ENCODE data around the gene GANC. TPM values are rescaled to one million over a fixed set of nuclear protein-coding genes. Genes with fewer than 3 reads are reported as not detected.

Gene GANC
- total and polyA plus RNA-seq, 9 of the 15 experiments (the other 6 are each of a cell fraction or from before 2014, with no cell fraction given), result 10.9 to 19.0 (median 14.5) TPM

DNA sequence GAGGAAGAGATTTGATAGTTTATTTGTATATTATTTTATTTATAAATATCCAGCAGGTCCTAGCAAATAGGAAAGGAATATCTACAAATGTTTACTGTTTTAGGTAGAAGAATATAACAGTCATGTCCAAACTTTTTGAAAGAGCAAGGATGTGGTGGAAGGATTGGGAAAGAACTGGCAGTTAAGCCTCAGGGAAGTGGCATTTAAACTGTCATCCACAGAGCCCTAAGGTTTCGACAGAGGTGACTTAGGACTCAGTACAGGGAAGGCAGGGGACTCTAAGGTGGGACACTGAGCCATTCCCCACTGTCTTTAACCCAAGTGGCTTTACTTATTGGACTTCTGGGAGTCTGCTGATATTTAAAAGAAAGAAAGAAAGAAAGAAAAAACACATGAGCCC is 12.0 kb downstream of the GANC start (continued):
- no peak for TF ChIP-seq USF1 (CRISPR knock-in tag; IDR thresholded peaks at IDR 0.05)
- TF ChIP-seq SUPT5H (IDR thresholded peaks at IDR 0.05), result no peak
- TF ChIP-seq CAMTA2 (CRISPR knock-in tag; conservative IDR thresholded peaks at IDR 0.05), result no peak
- no peak for TF ChIP-seq CTBP1 (IDR thresholded peaks at IDR 0.05; ENCODE audit: borderline replicate concordance)
- no peak for TF ChIP-seq CBX3 (IDR thresholded peaks at IDR 0.05; ENCODE audit: borderline replicate concordance in 1 of 2, low read length in 2 of 2)
- no peak for TF ChIP-seq LCOR (CRISPR knock-in tag; IDR thresholded peaks at IDR 0.05)
- TF ChIP-seq ZNF589 (CRISPR knock-in tag; IDR thresholded peaks at IDR 0.05; ENCODE audit: low read depth), result no peak
- no peak for TF ChIP-seq POLR3G (IDR thresholded peaks at IDR 0.05; ENCODE audit: extremely low read depth, insufficient read length, insufficient replicate concordance)
- TF ChIP-seq MAFG (tag; conservative IDR thresholded peaks at IDR 0.05), result no peak
- no peak for TF ChIP-seq ZNF583 (CRISPR knock-in tag; IDR thresholded peaks at IDR 0.05)
- TF ChIP-seq, protein P1, sequence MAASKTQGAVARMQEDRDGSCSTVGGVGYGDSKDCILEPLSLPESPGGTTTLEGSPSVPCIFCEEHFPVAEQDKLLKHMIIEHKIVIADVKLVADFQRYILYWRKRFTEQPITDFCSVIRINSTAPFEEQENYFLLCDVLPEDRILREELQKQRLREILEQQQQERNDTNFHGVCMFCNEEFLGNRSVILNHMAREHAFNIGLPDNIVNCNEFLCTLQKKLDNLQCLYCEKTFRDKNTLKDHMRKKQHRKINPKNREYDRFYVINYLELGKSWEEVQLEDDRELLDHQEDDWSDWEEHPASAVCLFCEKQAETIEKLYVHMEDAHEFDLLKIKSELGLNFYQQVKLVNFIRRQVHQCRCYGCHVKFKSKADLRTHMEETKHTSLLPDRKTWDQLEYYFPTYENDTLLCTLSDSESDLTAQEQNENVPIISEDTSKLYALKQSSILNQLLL (CRISPR knock-in tag; IDR thresholded peaks at IDR 0.05; ENCODE audit: borderline replicate concordance), result no peak
